Cardiac muscle cell (in vitro differentiated cells and primary cell): Measurements from ENCODE around the gene IRF3. TPM values are rescaled to one million over a fixed set of nuclear protein-coding genes. Genes with fewer than 3 reads are reported as not detected.
"Not testable (repeated sequence)": the region's sequence is repeated elsewhere in the genome, so short reads cannot be mapped to it uniquely, and the experiment has no call there.

Experiments used
- DNase-seq, 2 donors: peaks; one replicate each; pipeline versions ENCODE4 v3.0.0 to v3.0.0-alpha.2; 2010 to 2017; ENCODE audit warnings: low read depth in 1 of 2, low spot score in 1 of 2
- H3K27ac ChIP-seq: fragments of 200-600 bp; sonication (generic); 2 replicates; pipeline ENCODE4 v1.5.1; 2016
- H3K27me3 ChIP-seq: fragments of 200-600 bp; sonication (generic); 2 replicates; pipeline ENCODE4 v1.6.0; 2016; ENCODE audit warnings: control low read depth
- H3K36me3 ChIP-seq: fragments of 200-600 bp; sonication (generic); 2 replicates; pipeline ENCODE4 v1.5.1; 2016; ENCODE audit warnings: control low read depth
- H3K4me1 ChIP-seq: fragments of 200-600 bp; sonication (generic); 2 replicates; pipeline ENCODE4 v1.8.1; 2017; ENCODE audit warnings: low read depth, mild to moderate bottlenecking, mixed run types
- H3K4me3 ChIP-seq: fragments of 200-600 bp; sonication (generic); 2 replicates; pipeline ENCODE4 v1.5.1; 2016; ENCODE audit warnings: mild to moderate bottlenecking
- H3K9me3 ChIP-seq: fragments of 200-600 bp; sonication (generic); 2 replicates; pipeline ENCODE4 v1.5.1; 2017; ENCODE audit warnings: low read depth, mild to moderate bottlenecking, control low read depth
- CTCF ChIP-seq: IDR thresholded peaks from 2 replicates; pipeline ENCODE4 v1.5.1; 2012; ENCODE audit warnings: low read depth, mild to moderate bottlenecking, low read length
- polyA plus RNA-seq: library from polyadenylated mRNA; unstranded; fragments of >200 nt; fragmentation: Nextera tagmentation; extraction: Ambion mirVana; gene quantifications from 2 replicates; pipeline ENCODE4 v1.2.1, GENCODE V29; 2016
- total RNA-seq: library from RNA; depleted of rRNA; stranded (reverse); fragments of >200 nt; gene quantifications from 2 replicates; pipeline ENCODE4 v1.2.3, GENCODE V29; 2016

The IRF3 gene
- total and polyA plus RNA-seq, 2 experiments from 2014 or later: 37.6 to 145 TPM

- Histone ChIP-seq H3K27me3 (no peaks in the 10 kb centered on the region), H3K4me1 (peaks cover 24% of the 10 kb centered on the region), H3K27ac (no peak overlapping the region), H3K36me3 (no peaks in the 10 kb centered on the region), H3K4me3 (no peak overlapping the region), H3K9me3 (no peaks in the 10 kb centered on the region)
- no peak for TF ChIP-seq CTCF
- peak; percentile 23 to 91 for DNase-seq
These were observed 27.6 kb downstream of the IRF3 start for GRCh38 chr19:49637821-49638738.

DNA sequence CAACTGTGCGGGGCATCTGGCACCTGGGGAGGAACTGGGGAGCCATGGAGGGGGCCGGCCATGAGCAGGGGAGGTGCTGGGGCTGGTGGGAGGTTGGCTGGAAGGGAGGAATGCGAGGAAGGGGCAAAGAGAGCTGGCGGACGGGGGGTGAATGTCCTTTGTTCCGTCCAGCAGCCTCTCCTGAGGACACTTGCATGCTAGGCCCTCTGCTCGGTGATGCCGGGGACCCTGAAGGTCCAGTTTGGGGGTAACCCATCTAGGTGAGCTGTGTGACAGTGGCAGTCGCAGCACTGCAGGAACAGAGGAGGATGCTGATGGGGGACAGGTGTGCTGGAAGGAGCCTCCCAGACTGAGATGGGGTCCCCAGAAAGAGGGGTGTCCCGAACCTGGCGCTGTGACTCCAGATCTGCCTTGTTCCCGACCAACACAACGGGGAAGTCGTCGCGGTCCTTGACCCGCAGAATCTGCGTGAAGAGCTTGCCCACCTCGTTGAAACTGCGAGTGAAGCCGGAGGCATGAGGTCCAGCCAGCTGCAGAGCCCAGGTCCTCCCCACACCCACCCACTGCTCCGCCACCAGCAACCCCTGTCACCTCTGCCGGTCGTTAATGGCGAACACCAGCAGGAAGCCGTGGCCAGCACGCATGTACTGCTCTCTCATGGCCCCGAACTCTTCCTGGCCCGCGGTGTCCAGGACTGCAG is 29.3 kb downstream of the IRF3 start:
- no peak overlapping the region for H3K4me3 ChIP-seq
- peaks cover 19% of the 10 kb centered on the region for H3K4me1 ChIP-seq
- H3K9me3 ChIP-seq: no peaks in the 10 kb centered on the region
- H3K27me3 ChIP-seq: no peaks in the 10 kb centered on the region
- DNase-seq: no peak
- no peak overlapping the region for H3K27ac ChIP-seq
- TF ChIP-seq CTCF: no peak
- no peaks in the 10 kb centered on the region for H3K36me3 ChIP-seq

DNA sequence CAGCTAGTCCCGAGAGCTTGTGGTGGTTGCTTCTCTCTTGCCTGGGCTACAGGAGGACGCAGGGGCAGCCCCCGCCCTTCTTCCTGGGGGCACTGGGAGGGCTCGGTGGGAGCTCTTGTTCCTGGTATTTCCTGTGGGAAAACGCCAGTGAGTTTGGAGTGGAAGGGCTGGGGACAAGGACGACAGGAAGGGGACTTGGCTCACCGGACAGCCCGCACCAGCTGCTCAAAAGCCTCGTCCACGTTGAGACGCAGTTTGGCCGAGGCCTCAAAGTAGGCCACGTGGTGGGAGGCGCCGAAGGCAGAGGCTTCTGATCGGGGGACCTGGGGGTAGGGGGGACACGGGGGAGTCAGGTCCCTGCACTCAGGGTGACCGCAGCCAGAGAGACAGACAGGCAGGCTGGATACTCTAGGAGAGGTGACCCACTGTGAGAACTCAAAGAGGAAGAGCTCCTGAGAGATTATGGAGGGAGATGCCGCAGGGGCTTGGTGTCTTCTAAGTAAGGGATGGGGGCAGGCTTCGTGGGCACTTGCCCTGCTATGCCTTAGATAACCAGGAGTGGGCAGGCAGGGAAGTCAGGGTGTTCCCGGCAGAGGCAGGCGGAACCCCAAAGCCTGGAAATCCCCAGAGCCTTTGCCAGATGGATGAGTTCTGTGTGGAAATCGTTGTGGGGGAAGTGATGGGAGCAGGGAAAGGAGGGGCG is 30.0 kb downstream of the IRF3 start:
- no peaks in the 10 kb centered on the region for H3K9me3 ChIP-seq
- H3K27me3 ChIP-seq: no peaks in the 10 kb centered on the region
- no peaks in the 10 kb centered on the region for H3K36me3 ChIP-seq
- no peak for DNase-seq
- H3K4me3 ChIP-seq: no peak overlapping the region
- peaks cover 12% of the 10 kb centered on the region for H3K4me1 ChIP-seq
- H3K27ac ChIP-seq: peak overlapping the region; percentile 43
- peak; percentile 7 for TF ChIP-seq CTCF

- not testable (repeated sequence) for H3K27me3 ChIP-seq, H3K36me3 ChIP-seq, H3K4me1 ChIP-seq, H3K4me3 ChIP-seq, H3K9me3 ChIP-seq, H3K27ac ChIP-seq
- peak in 1 of 2 donors; percentile 47 for DNase-seq
These were observed 32.4 kb downstream of the IRF3 start for GRCh38 chr19:49633273-49633672.

- Histone ChIP-seq H3K27ac (no peak overlapping the region), H3K4me1 (no peaks in the 10 kb centered on the region), H3K9me3 (no peaks in the 10 kb centered on the region), H3K36me3 (peaks cover 1% of the 10 kb centered on the region), H3K27me3 (no peaks in the 10 kb centered on the region), H3K4me3 (no peak overlapping the region)
- DNase-seq: no peak
- TF ChIP-seq CTCF: no peak
These were observed 33.1 kb downstream of the IRF3 start for GRCh38 chr19:49632576-49632975.
